ENCODE data around the gene OR2T8.

DNA sequence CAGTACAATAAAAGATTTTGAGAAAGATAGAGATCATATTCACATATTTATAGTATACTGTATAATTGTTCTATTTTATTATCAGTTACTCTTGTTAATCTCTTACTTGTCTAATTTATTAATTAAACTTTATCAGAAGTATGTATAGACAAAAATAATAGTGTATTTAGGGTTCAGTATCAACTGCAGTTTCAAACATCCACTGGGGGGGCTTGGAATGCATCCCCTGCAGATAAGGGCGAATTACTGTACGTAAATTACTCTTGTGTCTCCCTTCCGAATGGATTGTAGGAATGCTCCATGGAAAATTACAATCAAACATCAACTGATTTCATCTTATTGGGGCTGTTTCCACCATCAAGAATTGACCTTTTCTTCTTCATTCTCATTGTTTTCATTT, 28.5 kb downstream of the OR2T8 start, which contains the start of gene OR2L8:
- TF ChIP-seq, protein P1, sequence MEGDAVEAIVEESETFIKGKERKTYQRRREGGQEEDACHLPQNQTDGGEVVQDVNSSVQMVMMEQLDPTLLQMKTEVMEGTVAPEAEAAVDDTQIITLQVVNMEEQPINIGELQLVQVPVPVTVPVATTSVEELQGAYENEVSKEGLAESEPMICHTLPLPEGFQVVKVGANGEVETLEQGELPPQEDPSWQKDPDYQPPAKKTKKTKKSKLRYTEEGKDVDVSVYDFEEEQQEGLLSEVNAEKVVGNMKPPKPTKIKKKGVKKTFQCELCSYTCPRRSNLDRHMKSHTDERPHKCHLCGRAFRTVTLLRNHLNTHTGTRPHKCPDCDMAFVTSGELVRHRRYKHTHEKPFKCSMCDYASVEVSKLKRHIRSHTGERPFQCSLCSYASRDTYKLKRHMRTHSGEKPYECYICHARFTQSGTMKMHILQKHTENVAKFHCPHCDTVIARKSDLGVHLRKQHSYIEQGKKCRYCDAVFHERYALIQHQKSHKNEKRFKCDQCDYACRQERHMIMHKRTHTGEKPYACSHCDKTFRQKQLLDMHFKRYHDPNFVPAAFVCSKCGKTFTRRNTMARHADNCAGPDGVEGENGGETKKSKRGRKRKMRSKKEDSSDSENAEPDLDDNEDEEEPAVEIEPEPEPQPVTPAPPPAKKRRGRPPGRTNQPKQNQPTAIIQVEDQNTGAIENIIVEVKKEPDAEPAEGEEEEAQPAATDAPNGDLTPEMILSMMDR (IDR thresholded peaks at IDR 0.05), result no peak
- no peak for TF ChIP-seq POLR2A (IDR thresholded peaks at IDR 0.05)
